Measurements from ENCODE around the gene TBX10. TPM values are rescaled to one million over a fixed set of nuclear protein-coding genes. Genes with fewer than 3 reads are reported as not detected.
A peak's percentile ranks its signal among the peaks of the same experiment; 100 is the strongest.
"Not testable (repeated sequence)": the region's sequence is repeated elsewhere in the genome, so short reads cannot be mapped to it uniquely, and the experiment has no call there.

Gene TBX10
- total RNA-seq, 1 experiment from 2014 or later = not detected

- BruUV-seq (replicated peaks) = no TSS peak
Measured at GRCh38 chr11:67640021-67640757, 626 bp upstream of the TBX10 start.

GRCh38 chr11:67638535-67639437 lies 777 bp downstream of the TBX10 start:
- Mint-ChIP-seq H3K4me3 (ENCODE audit: low read depth, unreplicated experiment) (no peak overlapping the region), H3K4me1 (ENCODE audit: low read depth, unreplicated experiment) (no peaks in the 10 kb centered on the region), H3K9me3 (ENCODE audit: low read depth, unreplicated experiment) (no peaks in the 10 kb centered on the region), H3K27me3 (ENCODE audit: unreplicated experiment) (no peaks in the 10 kb centered on the region), H3K27ac (ENCODE audit: unreplicated experiment) (no peak overlapping the region), H3K36me3 (ENCODE audit: insufficient read depth, unreplicated experiment) (no peaks in the 10 kb centered on the region)
- no peak for TF ChIP-seq CTCF (IDR thresholded peaks at IDR 0.05; ENCODE audit: unreplicated experiment)
- BruUV-seq (replicated peaks) = no TSS peak
- no peak for DNase-seq
- CTCF ChIA-PET = interaction anchor here (1.2 kb wide), 1 partner anchor 9 kb away, joined by 4 read pairs; the partner anchor contains the start of gene NUDT8
- intact Hi-C loops (cut with micrococcal nuclease; ENCODE audit: unreplicated experiment) = no loop called here

More at GRCh38 chr11:67640021-67640757, 626 bp upstream of the TBX10 start:
- intact Hi-C loops (cut with micrococcal nuclease; ENCODE audit: unreplicated experiment) = no loop called here
- Mint-ChIP-seq H3K36me3 (ENCODE audit: insufficient read depth, unreplicated experiment) (no peaks in the 10 kb centered on the region), H3K27me3 (ENCODE audit: unreplicated experiment) (no peaks in the 10 kb centered on the region), H3K9me3 (ENCODE audit: low read depth, unreplicated experiment) (no peaks in the 10 kb centered on the region), H3K4me1 (ENCODE audit: low read depth, unreplicated experiment) (no peaks in the 10 kb centered on the region), H3K4me3 (ENCODE audit: low read depth, unreplicated experiment) (no peak overlapping the region), H3K27ac (ENCODE audit: unreplicated experiment) (no peak overlapping the region)
- peak; percentile 64 for TF ChIP-seq CTCF (IDR thresholded peaks at IDR 0.05; ENCODE audit: unreplicated experiment)
- peak; percentile 70 for DNase-seq
- CTCF ChIA-PET = no interaction called here

DNA sequence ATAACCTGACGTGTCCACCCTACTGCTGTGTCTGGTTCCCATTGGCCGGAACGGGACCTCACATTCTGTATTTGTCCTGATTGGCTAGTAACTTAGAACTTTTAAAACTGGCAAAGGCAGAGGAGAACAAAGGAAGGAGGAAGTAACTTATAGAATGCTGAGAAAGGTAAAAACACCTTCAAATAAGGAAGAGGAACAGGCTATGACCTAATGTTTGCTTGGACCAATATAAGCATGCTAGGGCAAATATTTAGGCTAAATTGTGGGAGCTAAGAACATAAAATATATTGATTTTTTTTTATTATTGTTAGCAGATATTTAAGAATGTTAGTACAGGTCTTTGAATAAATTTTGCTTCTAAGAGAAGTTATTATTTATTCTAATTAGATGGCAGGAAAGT lies 2.1 kb downstream of the TBX10 start:
- BruUV-seq (replicated peaks); H3K27ac Mint-ChIP-seq (ENCODE audit: unreplicated experiment); DNase-seq; CTCF ChIA-PET; H3K4me1 Mint-ChIP-seq (ENCODE audit: low read depth, unreplicated experiment); H3K4me3 Mint-ChIP-seq (ENCODE audit: low read depth, unreplicated experiment); H3K27me3 Mint-ChIP-seq (ENCODE audit: unreplicated experiment); H3K36me3 Mint-ChIP-seq (ENCODE audit: insufficient read depth, unreplicated experiment); intact Hi-C loops (cut with micrococcal nuclease; ENCODE audit: unreplicated experiment); H3K9me3 Mint-ChIP-seq (ENCODE audit: low read depth, unreplicated experiment): not testable (repeated sequence)

DNA sequence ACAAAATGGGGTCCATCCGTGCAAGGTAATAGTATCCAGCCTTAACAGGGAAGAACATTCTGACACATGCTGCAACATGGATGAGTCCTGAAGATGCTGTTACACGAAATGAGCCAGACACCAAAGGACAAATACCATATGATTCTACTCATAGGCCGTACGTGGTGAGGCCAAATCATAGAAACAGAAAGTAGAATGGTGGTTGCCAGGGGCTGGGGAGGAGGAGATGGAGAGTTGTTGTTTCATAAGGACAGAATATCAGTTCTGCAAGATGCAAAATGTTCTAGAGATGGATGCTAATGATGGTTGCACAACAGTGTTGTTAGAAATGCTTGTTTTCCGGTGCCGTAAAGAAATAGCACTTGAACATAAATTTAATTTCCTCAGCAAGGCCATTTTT lies 2.6 kb downstream of the TBX10 start:
- no peaks in the 10 kb centered on the region for H3K27me3 Mint-ChIP-seq (ENCODE audit: unreplicated experiment)
- intact Hi-C loops (cut with micrococcal nuclease; ENCODE audit: unreplicated experiment) = no loop called here
- no peak overlapping the region for H3K27ac Mint-ChIP-seq (ENCODE audit: unreplicated experiment)
- BruUV-seq (replicated peaks) = no TSS peak
- H3K9me3 Mint-ChIP-seq (ENCODE audit: low read depth, unreplicated experiment) = no peaks in the 10 kb centered on the region
- H3K4me3 Mint-ChIP-seq (ENCODE audit: low read depth, unreplicated experiment) = no peak overlapping the region
- TF ChIP-seq CTCF (IDR thresholded peaks at IDR 0.05; ENCODE audit: unreplicated experiment) = no peak
- CTCF ChIA-PET = no interaction called here
- no peak for DNase-seq
- no peaks in the 10 kb centered on the region for H3K36me3 Mint-ChIP-seq (ENCODE audit: insufficient read depth, unreplicated experiment)
- H3K4me1 Mint-ChIP-seq (ENCODE audit: low read depth, unreplicated experiment) = no peaks in the 10 kb centered on the region
